MM.1S (cell line): Measurements from ENCODE around the gene PEX16.

Experiments used
- DNase-seq: peaks from one replicate; pipeline ENCODE4 v3.0.0-alpha.2; 2015
- H2AFZ ChIP-seq: fragments of 300-600 bp; sonication (generic); 2 replicates; pipeline ENCODE4 v1.6.0; 2016; ENCODE audit warnings: antibody characterized with exemption, low read length
- H3F3A ChIP-seq: fragments of 300-600 bp; sonication (generic); 2 replicates; pipeline ENCODE4 v1.6.1; 2016; ENCODE audit warnings: mild to moderate bottlenecking, antibody characterized with exemption, low read length, moderate library complexity, mixed read lengths; ENCODE audit not compliant: insufficient read depth
- H3K27ac ChIP-seq: fragments of 300-600 bp; sonication (generic); 2 replicates; pipeline ENCODE4 v1.5.1; 2016; ENCODE audit warnings: mild to moderate bottlenecking, low read length
- H3K27me3 ChIP-seq: fragments of 300-600 bp; sonication (generic); replicated peaks from 2 replicates; pipeline ENCODE4 v1.6.0; 2016; ENCODE audit warnings: low read length; ENCODE audit not compliant: insufficient read depth
- H3K36me3 ChIP-seq: fragments of 300-600 bp; sonication (generic); replicated peaks from 2 replicates; pipeline ENCODE4 v1.6.1; 2016; ENCODE audit warnings: mild to moderate bottlenecking, low read length, mixed read lengths; ENCODE audit not compliant: insufficient read depth
- H3K4me1 ChIP-seq: fragments of 300-600 bp; sonication (generic); 2 replicates; pipeline ENCODE4 v1.6.1; 2016; ENCODE audit warnings: low read length, mixed read lengths
- H3K4me2 ChIP-seq: fragments of 300-600 bp; sonication (generic); 2 replicates; pipeline ENCODE4 v1.6.0; 2016; ENCODE audit warnings: low read depth, low read length
- H3K4me3 ChIP-seq: fragments of 300-600 bp; sonication (generic); 2 replicates; pipeline ENCODE4 v1.5.1; 2016; ENCODE audit warnings: low read length, mixed read lengths
- H3K79me2 ChIP-seq: fragments of 300-600 bp; sonication (generic); 2 replicates; pipeline ENCODE4 v1.6.1; 2016; ENCODE audit warnings: mixed run types, low read length, mixed read lengths
- H3K9ac ChIP-seq: fragments of 300-600 bp; sonication (generic); 2 replicates; pipeline ENCODE4 v1.6.1; 2016; ENCODE audit warnings: low read length, mixed read lengths
- H3K9me2 ChIP-seq: fragments of 300-600 bp; sonication (generic); replicated peaks from 2 replicates; pipeline ENCODE4 v1.6.1; 2016; ENCODE audit warnings: mild to moderate bottlenecking, low read length, mixed read lengths; ENCODE audit not compliant: insufficient read depth
- H3K9me3 ChIP-seq: fragments of 300-600 bp; sonication (generic); replicated peaks from 2 replicates; pipeline ENCODE4 v1.6.1; 2016; ENCODE audit warnings: mild to moderate bottlenecking, low read length, mixed read lengths; ENCODE audit not compliant: insufficient read depth
- H4K20me1 ChIP-seq: fragments of 300-600 bp; sonication (generic); 2 replicates; pipeline ENCODE4 v1.6.1; 2016; ENCODE audit warnings: mild to moderate bottlenecking, low read length, moderate library complexity, mixed read lengths; ENCODE audit not compliant: insufficient read depth
- CTCF ChIP-seq: fragments of 300-600 bp; sonication (generic); IDR thresholded peaks from 2 replicates; pipeline ENCODE4 v1.5.1; 2016; ENCODE audit warnings: antibody characterized with exemption, low read length, mixed read lengths
- EZH2 ChIP-seq: fragments of 300-600 bp; sonication (generic); optimal IDR thresholded peaks from 2 replicates; pipeline ENCODE3; 2017; ENCODE audit warnings: low read depth, mild to moderate bottlenecking, antibody characterized with exemption, low read length, mixed read lengths
- EZH2phosphoT487 ChIP-seq: fragments of 300-600 bp; sonication (generic); IDR thresholded peaks from 2 replicates; pipeline ENCODE4 v1.6.1; 2018; ENCODE audit warnings: antibody characterized with exemption, low read length

The PEX16 gene

GRCh38 chr11:45884596-45885185, 33.0 kb downstream of the PEX16 start:
- no peak overlapping the region for H3K27ac ChIP-seq
- no peaks in the 10 kb centered on the region for H3K9me2 ChIP-seq
- H3K36me3 ChIP-seq, result no peaks in the 10 kb centered on the region
- H3K4me3 ChIP-seq, result no peak overlapping the region
- no peaks in the 10 kb centered on the region for H3K9me3 ChIP-seq
- H3K27me3 ChIP-seq, result no peaks in the 10 kb centered on the region
- H3K4me1 ChIP-seq, result no peaks in the 10 kb centered on the region
- TF ChIP-seq CTCF (no peak), EZH2 (no peak), EZH2phosphoT487 (no peak)
- no peaks in the 10 kb centered on the region for H3F3A ChIP-seq
- H3K9ac ChIP-seq, result no peak overlapping the region
- no peaks in the 10 kb centered on the region for H3K79me2 ChIP-seq
- DNase-seq, result no peak
- H2AFZ ChIP-seq, result no peak overlapping the region
- no peak overlapping the region for H3K4me2 ChIP-seq
- H4K20me1 ChIP-seq, result no peaks in the 10 kb centered on the region

GRCh38 chr11:45881708-45882368, 35.8 kb downstream of the PEX16 start:
- no peak overlapping the region for H3K4me2 ChIP-seq
- H2AFZ ChIP-seq, result no peak overlapping the region
- H3K9me3 ChIP-seq, result no peaks in the 10 kb centered on the region
- no peak overlapping the region for H3K4me3 ChIP-seq
- no peaks in the 10 kb centered on the region for H3F3A ChIP-seq
- no peak for DNase-seq
- no peaks in the 10 kb centered on the region for H3K79me2 ChIP-seq
- no peaks in the 10 kb centered on the region for H3K27me3 ChIP-seq
- H3K9ac ChIP-seq, result no peak overlapping the region
- H3K27ac ChIP-seq, result no peak overlapping the region
- no peaks in the 10 kb centered on the region for H3K9me2 ChIP-seq
- H3K36me3 ChIP-seq, result no peaks in the 10 kb centered on the region
- TF ChIP-seq EZH2phosphoT487 (no peak), CTCF (no peak), EZH2 (no peak)
- H4K20me1 ChIP-seq, result no peaks in the 10 kb centered on the region
- H3K4me1 ChIP-seq, result no peaks in the 10 kb centered on the region

GRCh38 chr11:45880772-45881570, 36.7 kb downstream of the PEX16 start:
- no peak for DNase-seq
- Histone ChIP-seq H3K27ac (no peak overlapping the region), H3K4me1 (no peaks in the 10 kb centered on the region)

More at GRCh38 chr11:45880772-45881570, 36.7 kb downstream of the PEX16 start:
- no peak overlapping the region for H3K4me3 ChIP-seq
- H3K79me2 ChIP-seq, result no peaks in the 10 kb centered on the region
- TF ChIP-seq EZH2 (no peak), EZH2phosphoT487 (no peak), CTCF (no peak)
- no peak overlapping the region for H3K4me2 ChIP-seq
- H3K9ac ChIP-seq, result no peak overlapping the region
- H3K27me3 ChIP-seq, result no peaks in the 10 kb centered on the region
- H2AFZ ChIP-seq, result no peak overlapping the region
- H3F3A ChIP-seq, result no peaks in the 10 kb centered on the region
- H4K20me1 ChIP-seq, result no peaks in the 10 kb centered on the region
- no peaks in the 10 kb centered on the region for H3K9me3 ChIP-seq
- H3K9me2 ChIP-seq, result no peaks in the 10 kb centered on the region
- H3K36me3 ChIP-seq, result no peaks in the 10 kb centered on the region
